Liver (tissue), 9 donors: ENCODE data around the gene KCNJ5. TPM values are rescaled to one million over a fixed set of nuclear protein-coding genes. Genes with fewer than 3 reads are reported as not detected.

Experiments
- DNase-seq: peaks from one replicate; pipeline ENCODE4 v3.0.0-alpha.2; 2017; ENCODE audit warnings: low spot score
- H3K27ac ChIP-seq, 2 donors: one replicate each; pipeline ENCODE4 v1.7.0; 2013; ENCODE audit warnings: inconsistent platforms in 2 of 2, low read length in 2 of 2, control low read depth in 1 of 2, low read depth in 1 of 2, mild to moderate bottlenecking in 1 of 2
- H3K27me3 ChIP-seq, 4 donors: one replicate each; pipeline versions ENCODE4 v1.6.1 to v1.7.0; 2013; ENCODE audit warnings: low read length in 3 of 4, inconsistent platforms in 1 of 4, mild to moderate bottlenecking in 1 of 4, moderate library complexity in 1 of 4; ENCODE audit not compliant: control insufficient read depth in 4 of 4, insufficient read depth in 4 of 4
- H3K36me3 ChIP-seq, 4 donors: one replicate each; pipeline versions ENCODE4 v1.6.1 to v1.7.0; 2013; ENCODE audit warnings: low read length in 3 of 4, mild to moderate bottlenecking in 3 of 4, low read depth in 1 of 4, moderate library complexity in 1 of 4; ENCODE audit not compliant: control insufficient read depth in 4 of 4, insufficient read depth in 3 of 4
- H3K4me1 ChIP-seq, 4 donors: one replicate each; pipeline versions ENCODE4 v1.6.1 to v1.7.0; 2013; ENCODE audit warnings: low read length in 3 of 4, mild to moderate bottlenecking in 3 of 4, moderate library complexity in 1 of 4; ENCODE audit not compliant: control insufficient read depth in 4 of 4, insufficient read depth in 4 of 4
- H3K4me3 ChIP-seq, 3 donors: one replicate each; pipeline versions ENCODE4 v1.6.1 to v1.7.0; 2013; ENCODE audit warnings: low read length in 3 of 3, control low read depth in 1 of 3, low read depth in 1 of 3, mild to moderate bottlenecking in 1 of 3
- H3K9ac ChIP-seq, 2 donors: one replicate each; pipeline ENCODE4 v1.7.0; 2013; ENCODE audit warnings: low read length in 2 of 2, mild to moderate bottlenecking in 2 of 2, moderate library complexity in 2 of 2, control low read depth in 1 of 2, low read depth in 1 of 2
- H3K9me3 ChIP-seq, 4 donors: one replicate each; pipeline versions ENCODE4 v1.6.1 to v1.7.0; 2013; ENCODE audit warnings: low read length in 3 of 4; ENCODE audit not compliant: control insufficient read depth in 4 of 4
- EGR1 ChIP-seq, 2 donors: IDR thresholded peaks; 2 replicates each; pipeline ENCODE4 v1.6.1; 2016 to 2018; ENCODE audit warnings: antibody characterized with exemption in 2 of 2, low read depth in 2 of 2
- FOXA1 ChIP-seq: IDR thresholded peaks from 2 replicates; pipeline ENCODE4 v1.6.1; 2016; ENCODE audit warnings: antibody characterized with exemption
- FOXA2 ChIP-seq: IDR thresholded peaks from 2 replicates; pipeline ENCODE4 v1.6.1; 2016; ENCODE audit warnings: antibody characterized with exemption
- GABPA ChIP-seq, 2 donors: IDR thresholded peaks in 1 of 2; conservative IDR thresholded peaks in 1 of 2; 2 replicates each; pipeline ENCODE4 v1.6.1; 2016; ENCODE audit warnings: antibody characterized with exemption in 2 of 2, mild to moderate bottlenecking in 1 of 2, moderate library complexity in 1 of 2
- HNF4A ChIP-seq, 2 donors: conservative IDR thresholded peaks; 2 replicates each; pipeline ENCODE4 v1.6.1; 2016; ENCODE audit warnings: antibody characterized with exemption in 2 of 2, mild to moderate bottlenecking in 2 of 2
- HNF4G ChIP-seq: IDR thresholded peaks from 2 replicates; pipeline ENCODE4 v1.6.1; 2016; ENCODE audit warnings: antibody characterized with exemption
- JUND ChIP-seq, 2 donors: IDR thresholded peaks; 2 replicates each; pipeline ENCODE4 v1.6.1; 2016; ENCODE audit warnings: antibody characterized with exemption in 2 of 2
- NR2F2 ChIP-seq: IDR thresholded peaks from 2 replicates; pipeline ENCODE4 v1.6.1; 2016; ENCODE audit warnings: antibody characterized with exemption
- RAD21 ChIP-seq, 2 donors: IDR thresholded peaks; 2 replicates each; pipeline ENCODE4 v1.6.1; 2016; ENCODE audit warnings: antibody characterized with exemption in 2 of 2, mild to moderate bottlenecking in 2 of 2
- RXRA ChIP-seq, 2 donors: IDR thresholded peaks; 2 replicates each; pipeline ENCODE4 v1.6.1; 2017 to 2018; ENCODE audit warnings: antibody characterized with exemption in 2 of 2, mild to moderate bottlenecking in 1 of 2
- SP1 ChIP-seq: IDR thresholded peaks from 2 replicates; pipeline ENCODE4 v1.6.1; 2018; ENCODE audit warnings: antibody characterized with exemption, mild to moderate bottlenecking
- TAF1 ChIP-seq: conservative IDR thresholded peaks from 2 replicates; pipeline ENCODE4 v1.6.1; 2016; ENCODE audit warnings: antibody characterized with exemption, mild to moderate bottlenecking
- YY1 ChIP-seq: IDR thresholded peaks from 2 replicates; pipeline ENCODE4 v1.6.1; 2016; ENCODE audit warnings: antibody characterized with exemption, mild to moderate bottlenecking
- WGBS: extraction: QIAGEN DNeasy Blood & Tissue Kit; methylation state at CpG from one replicate; pipeline ENCODE4 v1.1.7; 2013; 5-methylcytosine and 5-hydroxymethylcytosine counted together
- polyA plus RNA-seq, 2 donors: library from polyadenylated mRNA; stranded (reverse) in 1 of 2; unstranded in 1 of 2; fragments of 200-250 nt in 1 of 2; fragments of >200 nt in 1 of 2; fragmentation: Nextera tagmentation in 1 of 2; extraction: Ambion mirVana in 1 of 2; gene quantifications; one replicate each; pipeline versions ENCODE4 v1.2.1 to v1.2.3, GENCODE V29; 2013 to 2015
- total RNA-seq, 2 donors: library from RNA; depleted of rRNA; stranded (reverse); fragments of >200 nt; gene quantifications; one replicate each; pipeline ENCODE4 v1.2.3, GENCODE V29; 2014
- TF ChIP-seq, protein P1 (sequence below): IDR thresholded peaks from 2 replicates; pipeline ENCODE4 v1.6.1; 2016; ENCODE audit warnings: antibody characterized with exemption
- TF ChIP-seq, protein P2 (sequence below): IDR thresholded peaks from 2 replicates; pipeline ENCODE4 v1.6.1; 2016; ENCODE audit warnings: antibody characterized with exemption, mild to moderate bottlenecking
- TF ChIP-seq, protein P3 (sequence below): IDR thresholded peaks from 2 replicates; pipeline ENCODE4 v1.6.1; 2016; ENCODE audit warnings: antibody characterized with exemption
- TF ChIP-seq, protein P4 (sequence below): IDR thresholded peaks from 2 replicates; pipeline ENCODE4 v1.6.1; 2016; ENCODE audit warnings: antibody characterized with exemption
- TF ChIP-seq, protein P5 (sequence below): fragments of 150-350 bp; IDR thresholded peaks from 2 replicates; pipeline ENCODE4 v1.5.1; 2017; ENCODE audit warnings: improper control_type of control experiment, low read depth, low read length; ENCODE audit not compliant: missing input control
- donor health status: healthy.
- donor health status: healthy.
- donor health status: healthy.
- donor health status: healthy.
- donor health status: healthy.

KCNJ5 gene
- total and polyA plus RNA-seq, 4 donors, result 0.04 to 0.08 (median 0.06) TPM

DNA sequence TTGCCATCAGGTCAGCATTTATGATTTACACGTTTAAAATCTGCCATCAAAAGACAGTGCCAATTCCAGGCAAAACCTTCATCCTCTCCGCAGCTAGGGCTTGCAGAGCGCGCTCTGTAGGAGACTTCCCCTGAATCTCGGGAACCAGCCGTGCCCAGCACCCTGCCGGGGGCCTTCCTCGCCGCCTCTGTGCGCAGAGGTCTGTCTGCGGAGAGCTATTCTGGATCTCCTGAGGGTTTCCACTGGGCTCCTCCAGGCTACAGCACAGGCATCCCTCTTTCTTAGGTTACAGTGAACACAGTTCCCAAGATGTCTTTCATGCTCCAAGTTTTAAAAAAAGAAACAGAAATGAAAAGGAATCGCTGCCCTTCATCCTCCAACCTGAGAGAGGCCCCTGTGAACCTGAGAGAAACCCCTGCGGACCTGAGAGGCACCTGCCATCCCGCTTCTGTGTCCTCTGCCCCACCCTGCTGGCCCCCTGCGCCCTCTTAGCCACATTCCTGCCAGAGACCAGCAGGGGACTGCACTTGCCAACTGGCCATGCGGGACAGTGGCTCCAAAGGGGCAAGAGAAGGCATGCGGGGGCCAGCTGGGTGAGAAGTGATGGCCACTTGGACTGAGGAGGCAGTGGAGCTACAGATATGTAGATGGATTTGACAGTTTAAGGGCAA, 35.4 kb downstream of the KCNJ5 start:
- H3K4me1 ChIP-seq, result no peaks in the 10 kb centered on the region
- WGBS, result 74% methylated on average over 17 of the region's 17 CpGs
- no peak overlapping the region for H3K9ac ChIP-seq
- TF ChIP-seq RAD21 (IDR thresholded peaks at IDR 0.05) (no peak), SP1 (no peak), JUND (IDR thresholded peaks at IDR 0.05) (no peak), YY1 (no peak), FOXA2 (no peak), FOXA1 (no peak), RXRA (IDR thresholded peaks at IDR 0.05) (no peak)
- TF ChIP-seq, protein P1, sequence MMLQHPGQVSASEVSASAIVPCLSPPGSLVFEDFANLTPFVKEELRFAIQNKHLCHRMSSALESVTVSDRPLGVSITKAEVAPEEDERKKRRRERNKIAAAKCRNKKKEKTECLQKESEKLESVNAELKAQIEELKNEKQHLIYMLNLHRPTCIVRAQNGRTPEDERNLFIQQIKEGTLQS, result no peak
- TF ChIP-seq, protein P2, sequence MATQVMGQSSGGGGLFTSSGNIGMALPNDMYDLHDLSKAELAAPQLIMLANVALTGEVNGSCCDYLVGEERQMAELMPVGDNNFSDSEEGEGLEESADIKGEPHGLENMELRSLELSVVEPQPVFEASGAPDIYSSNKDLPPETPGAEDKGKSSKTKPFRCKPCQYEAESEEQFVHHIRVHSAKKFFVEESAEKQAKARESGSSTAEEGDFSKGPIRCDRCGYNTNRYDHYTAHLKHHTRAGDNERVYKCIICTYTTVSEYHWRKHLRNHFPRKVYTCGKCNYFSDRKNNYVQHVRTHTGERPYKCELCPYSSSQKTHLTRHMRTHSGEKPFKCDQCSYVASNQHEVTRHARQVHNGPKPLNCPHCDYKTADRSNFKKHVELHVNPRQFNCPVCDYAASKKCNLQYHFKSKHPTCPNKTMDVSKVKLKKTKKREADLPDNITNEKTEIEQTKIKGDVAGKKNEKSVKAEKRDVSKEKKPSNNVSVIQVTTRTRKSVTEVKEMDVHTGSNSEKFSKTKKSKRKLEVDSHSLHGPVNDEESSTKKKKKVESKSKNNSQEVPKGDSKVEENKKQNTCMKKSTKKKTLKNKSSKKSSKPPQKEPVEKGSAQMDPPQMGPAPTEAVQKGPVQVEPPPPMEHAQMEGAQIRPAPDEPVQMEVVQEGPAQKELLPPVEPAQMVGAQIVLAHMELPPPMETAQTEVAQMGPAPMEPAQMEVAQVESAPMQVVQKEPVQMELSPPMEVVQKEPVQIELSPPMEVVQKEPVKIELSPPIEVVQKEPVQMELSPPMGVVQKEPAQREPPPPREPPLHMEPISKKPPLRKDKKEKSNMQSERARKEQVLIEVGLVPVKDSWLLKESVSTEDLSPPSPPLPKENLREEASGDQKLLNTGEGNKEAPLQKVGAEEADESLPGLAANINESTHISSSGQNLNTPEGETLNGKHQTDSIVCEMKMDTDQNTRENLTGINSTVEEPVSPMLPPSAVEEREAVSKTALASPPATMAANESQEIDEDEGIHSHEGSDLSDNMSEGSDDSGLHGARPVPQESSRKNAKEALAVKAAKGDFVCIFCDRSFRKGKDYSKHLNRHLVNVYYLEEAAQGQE, result no peak
- no peak overlapping the region for H3K4me3 ChIP-seq
- DNase-seq, result no peak
- no peak overlapping the region for H3K27ac ChIP-seq
- H3K9me3 ChIP-seq, result no peaks in the 10 kb centered on the region
- peaks cover 0 to 2% (median 1%) of the 10 kb centered on the region in 4 donors for H3K27me3 ChIP-seq
- H3K36me3 ChIP-seq, result no peaks in the 10 kb centered on the region

DNA sequence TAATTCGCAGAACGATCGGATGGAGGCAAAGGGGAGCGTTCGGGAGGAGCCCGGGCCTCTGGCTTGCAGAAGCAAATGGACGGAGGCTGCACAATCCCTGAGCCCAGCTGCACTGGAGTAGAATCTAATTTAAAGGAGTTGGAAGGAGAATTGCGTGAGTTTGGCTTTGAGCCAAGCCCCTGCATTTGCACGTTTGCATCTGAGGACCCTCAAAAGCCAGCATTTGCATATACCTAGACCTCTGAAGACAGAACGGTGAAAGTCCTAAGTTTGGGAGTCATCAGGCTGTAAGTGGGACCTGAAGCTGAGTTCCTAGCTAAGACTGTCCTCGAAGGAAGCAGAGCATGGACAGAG, 35.9 kb downstream of the KCNJ5 start:
- no peak for DNase-seq
- WGBS, result 78% methylated on average over 11 of the region's 11 CpGs
- peaks cover 0 to 2% (median 1%) of the 10 kb centered on the region in 4 donors for H3K27me3 ChIP-seq
- no peak overlapping the region for H3K9ac ChIP-seq
- H3K4me3 ChIP-seq, result no peak overlapping the region
- H3K4me1 ChIP-seq, result no peaks in the 10 kb centered on the region
- no peak overlapping the region for H3K27ac ChIP-seq
- no peaks in the 10 kb centered on the region for H3K9me3 ChIP-seq
- no peak for TF ChIP-seq TAF1
- TF ChIP-seq, protein P3, sequence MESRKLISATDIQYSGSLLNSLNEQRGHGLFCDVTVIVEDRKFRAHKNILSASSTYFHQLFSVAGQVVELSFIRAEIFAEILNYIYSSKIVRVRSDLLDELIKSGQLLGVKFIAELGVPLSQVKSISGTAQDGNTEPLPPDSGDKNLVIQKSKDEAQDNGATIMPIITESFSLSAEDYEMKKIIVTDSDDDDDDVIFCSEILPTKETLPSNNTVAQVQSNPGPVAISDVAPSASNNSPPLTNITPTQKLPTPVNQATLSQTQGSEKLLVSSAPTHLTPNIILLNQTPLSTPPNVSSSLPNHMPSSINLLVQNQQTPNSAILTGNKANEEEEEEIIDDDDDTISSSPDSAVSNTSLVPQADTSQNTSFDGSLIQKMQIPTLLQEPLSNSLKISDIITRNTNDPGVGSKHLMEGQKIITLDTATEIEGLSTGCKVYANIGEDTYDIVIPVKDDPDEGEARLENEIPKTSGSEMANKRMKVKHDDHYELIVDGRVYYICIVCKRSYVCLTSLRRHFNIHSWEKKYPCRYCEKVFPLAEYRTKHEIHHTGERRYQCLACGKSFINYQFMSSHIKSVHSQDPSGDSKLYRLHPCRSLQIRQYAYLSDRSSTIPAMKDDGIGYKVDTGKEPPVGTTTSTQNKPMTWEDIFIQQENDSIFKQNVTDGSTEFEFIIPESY, result no peak
- no peak for TF ChIP-seq RXRA (IDR thresholded peaks at IDR 0.05)
- no peak for TF ChIP-seq JUND (IDR thresholded peaks at IDR 0.05)
- TF ChIP-seq, protein P4, sequence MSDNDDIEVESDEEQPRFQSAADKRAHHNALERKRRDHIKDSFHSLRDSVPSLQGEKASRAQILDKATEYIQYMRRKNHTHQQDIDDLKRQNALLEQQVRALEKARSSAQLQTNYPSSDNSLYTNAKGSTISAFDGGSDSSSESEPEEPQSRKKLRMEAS, result no peak
- TF ChIP-seq, protein P5, sequence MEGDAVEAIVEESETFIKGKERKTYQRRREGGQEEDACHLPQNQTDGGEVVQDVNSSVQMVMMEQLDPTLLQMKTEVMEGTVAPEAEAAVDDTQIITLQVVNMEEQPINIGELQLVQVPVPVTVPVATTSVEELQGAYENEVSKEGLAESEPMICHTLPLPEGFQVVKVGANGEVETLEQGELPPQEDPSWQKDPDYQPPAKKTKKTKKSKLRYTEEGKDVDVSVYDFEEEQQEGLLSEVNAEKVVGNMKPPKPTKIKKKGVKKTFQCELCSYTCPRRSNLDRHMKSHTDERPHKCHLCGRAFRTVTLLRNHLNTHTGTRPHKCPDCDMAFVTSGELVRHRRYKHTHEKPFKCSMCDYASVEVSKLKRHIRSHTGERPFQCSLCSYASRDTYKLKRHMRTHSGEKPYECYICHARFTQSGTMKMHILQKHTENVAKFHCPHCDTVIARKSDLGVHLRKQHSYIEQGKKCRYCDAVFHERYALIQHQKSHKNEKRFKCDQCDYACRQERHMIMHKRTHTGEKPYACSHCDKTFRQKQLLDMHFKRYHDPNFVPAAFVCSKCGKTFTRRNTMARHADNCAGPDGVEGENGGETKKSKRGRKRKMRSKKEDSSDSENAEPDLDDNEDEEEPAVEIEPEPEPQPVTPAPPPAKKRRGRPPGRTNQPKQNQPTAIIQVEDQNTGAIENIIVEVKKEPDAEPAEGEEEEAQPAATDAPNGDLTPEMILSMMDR, result no peak
- no peak for TF ChIP-seq HNF4G
- TF ChIP-seq FOXA2, result no peak
- TF ChIP-seq NR2F2, result no peak
- no peak for TF ChIP-seq EGR1 (IDR thresholded peaks at IDR 0.05; ENCODE audit: low read depth in 2 of 2)
- no peak for TF ChIP-seq SP1
- TF ChIP-seq YY1, result no peak
- TF ChIP-seq, protein P2, result no peak
- no peak for TF ChIP-seq RAD21 (IDR thresholded peaks at IDR 0.05)
- TF ChIP-seq HNF4A (conservative IDR thresholded peaks at IDR 0.05), result no peak
- no peak for TF ChIP-seq GABPA (IDR thresholded peaks at IDR 0.05 in 1 of 2, conservative IDR thresholded peaks at IDR 0.05 in 1 of 2)
- TF ChIP-seq, protein P1, result no peak
- H3K36me3 ChIP-seq, result no peaks in the 10 kb centered on the region
